ENCODE data around the gene POLD1.

POLD1 gene

GRCh38 chr19:50465000-50465399, 80.9 kb downstream of the POLD1 start:
- Histone ChIP-seq H3K4me3 (ENCODE audit: insufficient read depth, low read length, poor library complexity, severe bottlenecking) (no peak overlapping the region), H3K9me3 (ENCODE audit: insufficient read depth, low read length) (no peaks in the 10 kb centered on the region), H4K20me1 (ENCODE audit: low read depth, low read length) (no peaks in the 10 kb centered on the region), H3F3A (ENCODE audit: insufficient read depth) (peaks cover 5% of the 10 kb centered on the region), H3K9me2 (replicated peaks; ENCODE audit: insufficient read depth, low read length) (no peaks in the 10 kb centered on the region), H3K79me2 (ENCODE audit: insufficient read depth, low read length) (no peaks in the 10 kb centered on the region), H3K4me2 (ENCODE audit: low read depth, low read length, poor library complexity, severe bottlenecking) (no peak overlapping the region), H3K27me3 (ENCODE audit: low read length) (no peaks in the 10 kb centered on the region), H2AFZ (ENCODE audit: low read depth, low read length, severe bottlenecking) (no peak overlapping the region), H3K36me3 (ENCODE audit: low read length) (no peaks in the 10 kb centered on the region), H3K9ac (ENCODE audit: low read length) (no peak overlapping the region), H3K27ac (ENCODE audit: low read depth, low read length) (no peak overlapping the region)
- TF ChIP-seq CTCF (IDR thresholded peaks at IDR 0.05; ENCODE audit: insufficient read depth, low read length, poor library complexity, severe bottlenecking) (no peak), EZH2phosphoT487 (conservative IDR thresholded peaks at IDR 0.05; ENCODE audit: low read length) (no peak)

GRCh38 chr19:50465986-50466705, 82.0 kb downstream of the POLD1 start:
- Histone ChIP-seq H3F3A (ENCODE audit: insufficient read depth) (no peaks in the 10 kb centered on the region), H3K27ac (ENCODE audit: low read depth, low read length) (no peak overlapping the region), H3K79me2 (ENCODE audit: insufficient read depth, low read length) (no peaks in the 10 kb centered on the region), H2AFZ (ENCODE audit: low read depth, low read length, severe bottlenecking) (no peak overlapping the region), H4K20me1 (ENCODE audit: low read depth, low read length) (no peaks in the 10 kb centered on the region), H3K9me3 (ENCODE audit: insufficient read depth, low read length) (no peaks in the 10 kb centered on the region), H3K27me3 (ENCODE audit: low read length) (no peaks in the 10 kb centered on the region), H3K4me3 (ENCODE audit: insufficient read depth, low read length, poor library complexity, severe bottlenecking) (no peak overlapping the region), H3K9ac (ENCODE audit: low read length) (no peak overlapping the region), H3K4me2 (ENCODE audit: low read depth, low read length, poor library complexity, severe bottlenecking) (no peak overlapping the region), H3K36me3 (ENCODE audit: low read length) (no peaks in the 10 kb centered on the region), H3K9me2 (replicated peaks; ENCODE audit: insufficient read depth, low read length) (no peaks in the 10 kb centered on the region)
- TF ChIP-seq CTCF (IDR thresholded peaks at IDR 0.05; ENCODE audit: insufficient read depth, low read length, poor library complexity, severe bottlenecking), result no peak
- no peak for TF ChIP-seq EZH2phosphoT487 (conservative IDR thresholded peaks at IDR 0.05; ENCODE audit: low read length)

- H2AFZ ChIP-seq (ENCODE audit: low read depth, low read length, severe bottlenecking), result no peak overlapping the region
- H3K9me3 ChIP-seq (ENCODE audit: insufficient read depth, low read length), result no peaks in the 10 kb centered on the region
- no peaks in the 10 kb centered on the region for H4K20me1 ChIP-seq (ENCODE audit: low read depth, low read length)
- no peaks in the 10 kb centered on the region for H3F3A ChIP-seq (ENCODE audit: insufficient read depth)
- no peak overlapping the region for H3K4me3 ChIP-seq (ENCODE audit: insufficient read depth, low read length, poor library complexity, severe bottlenecking)
- H3K27me3 ChIP-seq (ENCODE audit: low read length), result no peaks in the 10 kb centered on the region
- TF ChIP-seq CTCF (IDR thresholded peaks at IDR 0.05; ENCODE audit: insufficient read depth, low read length, poor library complexity, severe bottlenecking) (no peak), EZH2phosphoT487 (conservative IDR thresholded peaks at IDR 0.05; ENCODE audit: low read length) (no peak)
- no peaks in the 10 kb centered on the region for H3K9me2 ChIP-seq (replicated peaks; ENCODE audit: insufficient read depth, low read length)
- no peak overlapping the region for H3K27ac ChIP-seq (ENCODE audit: low read depth, low read length)
- no peak overlapping the region for H3K4me2 ChIP-seq (ENCODE audit: low read depth, low read length, poor library complexity, severe bottlenecking)
- no peaks in the 10 kb centered on the region for H3K36me3 ChIP-seq (ENCODE audit: low read length)
- no peaks in the 10 kb centered on the region for H3K79me2 ChIP-seq (ENCODE audit: insufficient read depth, low read length)
- H3K9ac ChIP-seq (ENCODE audit: low read length), result no peak overlapping the region
Observed at GRCh38 chr19:50466706-50467039, 82.5 kb downstream of the POLD1 start.
